ENCODE measurements around the gene UBAP1. TPM values are rescaled to one million over a fixed set of nuclear protein-coding genes. Genes with fewer than 3 reads are reported as not detected.

Gene UBAP1
- total and polyA plus RNA-seq, 9 of the 15 experiments (the other 6 are each of a cell fraction or from before 2014, with no cell fraction given): 1.3 to 33.4 (median 16.5) TPM

- Histone ChIP-seq H4K20me1 (replicated peaks; ENCODE audit: control insufficient read depth, insufficient read depth, low read length) (peaks cover 4% of the 10 kb centered on the region; the same call in 1 of the 2 replicates), H3K9me1 (ENCODE audit: control insufficient read depth, insufficient read depth, low read length) (no peaks in the 10 kb centered on the region), H3K27me3 (ENCODE audit: control insufficient read depth in 2 of 2, insufficient read depth in 2 of 2, low read length in 2 of 2) (no peaks in the 10 kb centered on the region), H3K9ac (ENCODE audit: insufficient read depth in 1 of 2, low read depth in 2 of 2, low read length in 2 of 2) (no peak overlapping the region), H2AFZ (ENCODE audit: low read depth, low read length) (no peak overlapping the region), H3K36me3 (ENCODE audit: control insufficient read depth, insufficient read depth, low read length) (no peaks in the 10 kb centered on the region), H3K4me1 (replicated peaks in 1 of 2; ENCODE audit: control insufficient read depth in 2 of 2, insufficient read depth in 2 of 2, low read length in 2 of 2) (peaks cover 0 to 7% of the 10 kb centered on the region in 2 experiments; a peak in 1 of 5 replicates), H3K9me3 (replicated peaks; ENCODE audit: control insufficient read depth, insufficient read depth, low read depth, low read length) (no peaks in the 10 kb centered on the region), H3K4me3 (no peak overlapping the region), H3K79me2 (ENCODE audit: control insufficient read depth, insufficient read depth, low read length) (peaks cover 38% of the 10 kb centered on the region), H3K4me2 (ENCODE audit: insufficient read depth, low read length) (no peak overlapping the region), H3K27ac (ENCODE audit: extremely low read depth, low read depth, low read length) (no peak overlapping the region)
- no TSS peak for BruUV-seq (replicated peaks)
- TF ChIP-seq ZNF134 (CRISPR knock-in tag; conservative IDR thresholded peaks at IDR 0.05) (no peak), CEBPG (CRISPR knock-in tag; IDR thresholded peaks at IDR 0.05) (no peak), CEBPG (tag; conservative IDR thresholded peaks at IDR 0.05 in 1 of 2, IDR thresholded peaks at IDR 0.05 in 1 of 2) (no peak), HDAC3 (IDR thresholded peaks at IDR 0.05; ENCODE audit: borderline replicate concordance, partially characterized antibody) (no peak), ETS1 (conservative IDR thresholded peaks at IDR 0.05; ENCODE audit: control insufficient read depth, low read depth, low read length) (no peak), SP2 (IDR thresholded peaks at IDR 0.05; ENCODE audit: extremely low read depth, low read depth, low read length, poor library complexity, severe bottlenecking) (no peak), KAT7 (CRISPR knock-in tag; IDR thresholded peaks at IDR 0.05; ENCODE audit: borderline replicate concordance) (no peak), ZNF140 (CRISPR knock-in tag; IDR thresholded peaks at IDR 0.05) (no peak), NFATC3 (IDR thresholded peaks at IDR 0.05) (no peak), NR0B1 (IDR thresholded peaks at IDR 0.05; ENCODE audit: partially characterized antibody) (no peak), IRF9 (tag; IDR thresholded peaks at IDR 0.05) (no peak), TFE3 (CRISPR knock-in tag; IDR thresholded peaks at IDR 0.05) (no peak), CREBBP (IDR thresholded peaks at IDR 0.05; ENCODE audit: low read depth, low read length) (no peak), ZNF239 (CRISPR knock-in tag; IDR thresholded peaks at IDR 0.05) (no peak)
- 77% methylated on average over 3 of the region's 3 CpGs for WGBS (ENCODE audit: insufficient coverage, low coverage, missing lambda C conversion rate)
- FAIRE-seq (no peak), ATAC-seq (no peak), DNase-seq (ENCODE audit: extremely low read depth in 1 of 4, low spot score in 3 of 4) (no peak)
- ChIA-PET CTCF (ENCODE audit: low intra/inter-chr PET ratio) (no interaction called here), POLR2A (no interaction called here)
- in situ Hi-C loops (cut with MboI) (no loop called here), intact Hi-C loops (cut with micrococcal nuclease) (no loop called here)
Observed at GRCh38 chr9:34176089-34176488, 2.8 kb upstream of the UBAP1 start.
